SIG-M5 treated with dmso at 0.1 percent for 504 hours (cell line): ENCODE results near the gene KRTAP10-5.
"Not testable (repeated sequence)": the region's sequence is repeated elsewhere in the genome, so short reads cannot be mapped to it uniquely, and the experiment has no call there.

Source experiments
- DNase-seq: peaks from one replicate; lab custom pipeline; 2025; ENCODE audit not compliant: unreplicated experiment; lab: John Stamatoyannopoulos, UW

Gene KRTAP10-5

GRCh38 chr21:44571844-44572782 is 8.3 kb downstream of the KRTAP10-5 start:
- no peak for DNase-seq

GRCh38 chr21:44571296-44571695 is 9.1 kb downstream of the KRTAP10-5 start:
- no peak for DNase-seq

GRCh38 chr21:44569861-44570517 is 10.4 kb downstream of the KRTAP10-5 start:
- DNase-seq: no peak

DNA sequence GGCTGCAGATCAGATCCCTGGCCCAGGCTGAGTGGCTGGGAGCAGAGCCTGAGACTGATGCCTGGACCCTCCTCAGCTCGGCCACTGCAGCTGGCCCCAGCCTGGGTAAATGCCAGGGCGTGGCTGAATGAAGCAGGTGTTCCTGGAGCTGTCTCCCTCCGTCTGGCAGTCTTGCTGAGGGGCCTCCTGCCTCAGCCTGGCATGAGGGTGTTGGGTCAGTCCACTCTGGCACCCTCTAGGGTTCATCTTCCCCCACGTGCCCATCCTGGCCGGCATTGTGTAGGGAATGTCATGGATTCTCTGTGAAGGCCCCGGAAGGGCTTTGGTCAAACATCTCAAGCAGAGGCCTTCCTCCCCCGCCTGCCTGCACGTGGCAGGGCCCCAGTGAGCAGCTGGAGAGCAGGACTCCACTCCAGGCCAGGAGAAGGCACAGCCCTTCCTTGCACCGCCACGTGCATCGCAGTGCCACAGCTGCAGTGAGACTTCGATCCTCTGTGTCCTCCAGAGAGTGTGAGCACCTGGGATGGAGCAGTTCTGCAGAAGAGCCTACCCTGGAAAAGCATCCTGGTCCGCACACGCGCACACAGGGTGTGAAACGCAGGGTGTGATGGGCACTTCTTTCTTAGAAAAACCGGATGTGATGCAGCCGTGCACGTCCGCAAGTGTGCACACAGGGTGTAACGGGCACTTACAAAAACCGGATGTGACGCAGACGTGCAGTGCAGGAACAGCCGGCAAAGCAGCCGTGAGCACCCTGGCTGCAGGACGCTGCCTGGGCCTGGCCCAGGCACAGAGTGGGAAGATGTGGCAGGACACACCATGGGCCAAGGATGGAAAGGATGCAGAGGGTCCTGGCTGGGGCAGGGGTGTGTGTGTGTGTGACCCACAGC is 11.5 kb downstream of the KRTAP10-5 start:
- no peak for DNase-seq

DNA sequence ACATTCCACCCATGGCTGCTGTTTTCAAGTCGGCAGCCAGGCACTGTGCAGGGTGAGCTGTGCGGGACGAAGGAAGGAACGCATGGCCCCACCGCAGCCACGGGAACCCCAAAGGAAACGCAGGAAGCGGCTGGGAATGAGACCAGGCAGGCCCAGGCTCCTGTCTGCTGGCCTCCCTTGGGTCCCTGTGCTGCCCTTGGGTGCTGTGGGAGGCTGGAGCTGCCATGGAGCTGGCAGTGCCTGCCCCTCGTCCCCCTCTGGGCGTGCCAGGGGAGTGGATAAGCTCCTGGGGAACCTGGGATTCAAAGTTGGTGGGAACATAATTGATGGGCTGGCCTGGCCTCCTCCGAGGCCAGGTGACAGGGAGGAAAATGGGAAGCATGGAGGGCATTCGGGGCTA is 12.1 kb downstream of the KRTAP10-5 start:
- no peak for DNase-seq

DNA sequence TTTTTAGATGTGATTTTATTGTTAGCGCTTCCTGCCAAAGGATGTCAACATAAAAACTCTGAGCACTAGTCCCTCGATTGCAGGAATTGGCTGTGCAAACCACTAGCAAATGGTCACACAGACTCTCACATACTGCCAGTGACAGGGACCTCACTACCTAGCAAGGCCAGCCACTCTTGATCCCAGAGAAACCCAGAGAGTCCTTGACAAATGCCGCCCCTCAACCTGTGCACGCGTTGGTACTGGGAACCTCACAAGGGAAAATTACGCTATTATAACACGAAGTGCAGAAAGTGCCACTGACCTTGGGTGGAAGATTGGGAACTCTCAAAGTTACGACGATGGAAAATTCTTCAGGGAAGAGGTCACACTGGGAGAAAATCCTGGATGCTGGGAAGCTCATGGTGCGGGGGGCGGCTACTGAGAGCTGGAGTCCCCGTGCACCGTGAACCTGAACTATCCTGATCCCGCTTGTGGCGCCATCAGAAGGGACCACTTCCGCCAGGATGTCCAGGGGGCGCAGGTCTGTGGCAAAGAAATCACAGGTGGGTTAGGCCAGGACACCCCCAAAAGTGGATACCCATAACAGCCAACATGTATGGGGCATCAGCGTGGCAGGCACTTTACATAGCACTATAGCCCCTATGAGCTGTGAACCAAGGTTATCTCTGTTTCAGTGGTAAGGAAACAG is 12.8 kb downstream of the KRTAP10-5 start:
- no peak for DNase-seq

DNA sequence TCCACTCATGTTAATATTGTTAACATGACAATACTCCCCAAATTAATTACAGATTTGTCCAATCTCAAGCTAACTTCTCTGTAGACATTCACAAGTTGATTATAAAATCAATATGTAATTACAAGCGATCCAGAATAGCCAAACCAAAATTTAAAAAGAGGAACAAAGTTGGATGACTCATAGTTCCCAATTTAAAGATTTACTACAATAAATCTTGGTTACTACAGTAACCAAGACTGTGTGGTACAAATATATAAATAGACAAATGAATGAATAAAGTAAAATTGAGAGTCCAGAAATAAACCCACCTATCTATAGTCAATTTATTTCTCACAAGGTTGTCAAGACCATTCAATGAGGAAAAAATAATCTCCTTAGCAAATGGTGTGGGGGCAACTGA is 14.0 kb downstream of the KRTAP10-5 start:
- DNase-seq: peak; percentile 62

DNA sequence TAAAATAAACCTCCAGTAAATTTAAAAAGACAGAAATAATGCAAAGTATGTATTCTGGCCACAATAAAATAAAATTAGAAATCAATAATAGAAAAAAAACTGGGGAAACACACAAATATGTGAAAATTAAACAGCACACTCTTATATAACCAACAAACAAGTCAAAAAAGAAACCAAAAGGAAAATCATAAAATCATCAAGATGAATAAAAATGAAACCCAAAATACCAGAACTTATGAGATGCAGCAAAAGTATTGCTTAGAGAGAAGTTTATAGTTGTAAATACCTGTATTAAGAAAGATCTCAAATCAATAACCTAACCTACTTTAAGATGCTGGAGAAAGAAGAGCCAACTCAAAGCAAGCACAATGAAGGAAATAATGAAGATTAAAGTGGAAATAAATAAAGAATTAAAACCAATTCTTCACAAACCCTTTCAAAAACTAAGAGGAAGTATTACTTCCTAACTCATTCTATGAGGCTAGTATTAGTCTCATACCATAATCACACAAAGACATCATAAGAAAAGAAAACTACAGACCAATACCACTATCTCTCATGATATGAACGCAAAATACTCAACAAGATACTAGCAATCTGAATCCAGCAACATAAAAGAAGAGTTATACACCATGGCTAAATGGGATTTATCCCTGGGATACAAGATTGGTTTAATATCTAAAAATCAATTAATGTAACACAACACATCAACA is 15.4 kb downstream of the KRTAP10-5 start:
- no peak for DNase-seq

DNA sequence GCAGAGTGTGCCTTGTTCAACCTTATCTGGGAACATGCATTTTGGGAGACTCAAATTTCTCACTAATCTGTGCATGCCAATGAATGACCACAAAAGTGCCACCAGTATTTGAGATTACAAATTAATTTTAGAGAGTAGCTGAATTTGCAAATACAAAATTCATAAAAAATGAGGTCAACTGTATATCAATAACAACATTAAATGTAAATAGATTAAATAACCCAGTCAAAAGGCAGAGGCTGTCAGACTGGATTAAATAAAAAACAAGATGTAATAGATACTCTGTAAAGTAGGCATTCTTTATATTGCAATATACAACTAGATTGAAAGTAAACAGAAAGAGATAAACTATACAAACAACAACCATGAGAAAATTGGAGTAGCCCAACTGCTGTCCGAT is 16.3 kb downstream of the KRTAP10-5 start:
- no peak for DNase-seq

DNA sequence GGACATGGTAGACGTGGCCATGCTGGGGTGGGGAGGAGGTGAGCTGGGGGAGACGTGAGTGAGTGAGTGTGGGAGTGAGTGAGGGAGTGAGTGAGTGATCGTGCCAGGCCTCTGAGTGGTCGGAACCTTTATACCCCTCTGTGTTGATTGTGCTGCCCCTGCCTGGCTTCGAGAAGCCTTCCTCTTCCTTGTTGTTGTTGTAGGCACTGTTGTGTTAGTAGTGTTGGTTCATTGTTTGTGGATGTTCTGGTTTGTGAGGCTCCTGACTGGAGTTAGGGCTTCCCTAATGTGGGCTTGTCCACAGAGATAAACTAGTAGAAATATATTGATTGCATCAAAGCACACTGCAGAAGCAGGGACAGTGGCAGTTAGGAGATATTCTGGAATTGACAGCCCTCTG is 21.7 kb downstream of the KRTAP10-5 start, which contains the start of gene KRTAP10-3:
KRTAP10-3 (minus strand) TSS at position 101 of the 400 bp plus-strand sequence; CDS start at position 21, 80 bp downstream.
- DNase-seq: no peak

DNA sequence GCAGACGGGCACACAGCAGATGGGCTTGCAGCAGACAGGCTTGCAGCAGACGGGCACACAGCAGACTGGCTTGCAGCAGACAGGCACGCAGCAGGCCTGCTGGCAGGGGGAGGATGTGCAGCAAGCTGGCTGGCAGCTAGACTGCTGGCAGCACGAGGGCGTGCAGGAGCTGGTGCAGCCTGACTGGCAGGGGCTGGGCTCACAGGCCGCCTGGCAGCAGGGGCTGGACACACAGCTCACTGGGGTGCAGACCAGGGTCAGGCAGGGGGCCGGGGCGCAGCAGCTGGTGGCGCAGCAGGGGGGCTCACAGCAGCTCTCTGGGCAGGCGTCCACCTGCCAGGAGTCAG is 22.1 kb downstream of the KRTAP10-5 start:
- DNase-seq: not testable (repeated sequence)

DNA sequence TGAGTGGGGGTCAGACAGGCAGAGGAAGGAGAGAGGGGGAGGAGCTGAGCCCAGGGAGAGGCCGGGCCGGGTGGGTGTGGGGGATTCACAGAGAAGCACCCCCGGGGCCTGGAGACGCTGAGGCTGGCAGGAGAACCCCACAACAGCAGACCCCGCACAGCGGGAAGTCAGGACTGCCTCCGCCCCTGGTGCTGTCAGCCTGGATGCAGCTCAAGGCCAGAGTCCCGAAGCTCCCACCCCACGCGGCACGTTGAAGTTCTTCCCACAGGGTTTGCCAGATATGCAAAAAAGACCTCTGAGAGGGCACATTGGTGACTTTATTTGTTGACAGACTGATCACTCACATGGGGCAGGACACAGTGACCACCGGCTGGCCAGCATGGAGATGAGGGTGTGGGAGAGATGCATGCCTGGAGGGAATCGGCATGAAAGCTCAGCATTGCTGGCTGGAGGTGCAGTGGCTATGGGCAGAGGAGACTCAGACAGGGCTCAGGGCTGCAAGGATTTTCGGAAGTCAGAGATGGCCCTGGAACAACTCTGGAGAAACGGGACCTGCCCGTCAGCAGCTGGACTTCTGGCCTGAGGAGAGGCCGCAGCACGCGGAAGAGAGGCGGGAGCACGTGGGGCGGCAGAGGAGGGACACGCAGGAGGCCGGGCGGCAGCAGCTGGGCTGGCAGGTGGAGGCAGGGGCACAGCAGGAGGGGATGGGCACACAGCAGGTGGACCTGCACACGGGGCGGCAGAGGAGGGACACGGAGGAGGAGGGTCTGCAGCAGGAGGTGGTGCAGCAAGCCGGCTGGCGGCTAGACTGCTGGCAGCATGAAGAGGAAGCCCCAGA is 22.7 kb downstream of the KRTAP10-5 start:
- no peak for DNase-seq

GRCh38 chr21:44556879-44557278 is 23.5 kb downstream of the KRTAP10-5 start:
- DNase-seq: no peak

DNA sequence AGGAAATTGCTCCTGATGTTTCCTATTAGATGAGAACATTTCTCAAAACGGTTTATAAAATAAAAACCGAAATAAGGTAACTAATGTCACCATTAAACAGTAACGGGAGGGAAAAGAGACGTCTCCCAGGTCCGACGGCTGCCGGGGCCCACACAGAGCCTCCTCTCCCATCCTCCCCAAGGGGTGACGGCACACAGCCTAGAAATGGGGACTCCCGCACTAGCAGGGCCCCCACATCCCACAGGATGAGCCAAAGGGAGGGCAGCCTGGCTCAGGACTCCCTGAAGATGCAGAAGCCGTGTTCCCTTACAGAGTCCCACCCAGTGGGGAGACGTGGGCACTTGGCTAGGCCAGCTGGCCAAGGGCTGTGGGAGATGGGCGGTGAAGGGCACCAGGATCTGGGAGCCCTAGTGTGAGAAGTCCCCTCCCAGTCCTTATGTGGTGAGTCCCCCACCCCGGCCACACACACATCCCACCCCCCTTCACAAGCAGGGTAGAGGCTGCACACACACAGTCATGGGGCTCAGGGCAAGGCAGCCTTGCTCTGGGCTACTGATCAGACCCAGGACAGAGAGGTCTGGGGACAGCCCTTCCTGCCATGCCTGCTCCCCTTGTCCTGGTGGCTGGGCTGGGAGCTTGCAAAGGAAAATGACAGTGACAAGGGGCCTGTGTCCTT is 25.1 kb downstream of the KRTAP10-5 start:
- no peak for DNase-seq

DNA sequence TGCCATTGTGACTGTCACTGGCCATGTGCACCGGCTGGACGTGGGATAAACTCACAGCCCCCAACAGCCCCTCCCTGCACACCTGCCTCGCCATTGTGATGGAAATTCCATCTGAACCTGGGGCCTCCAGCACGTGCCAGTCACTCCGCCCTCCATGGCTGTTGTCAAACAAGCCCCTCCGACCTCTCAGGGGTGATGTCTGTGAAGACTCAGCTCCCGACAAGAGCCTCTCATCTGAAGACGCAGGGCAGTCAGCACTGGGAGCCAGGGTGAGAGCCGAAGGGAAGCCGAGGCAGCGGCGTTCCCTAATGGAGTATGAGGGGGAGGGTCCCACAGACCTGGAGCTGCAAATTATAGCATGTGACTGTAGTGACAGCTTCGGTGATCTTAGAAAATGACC is 27.7 kb downstream of the KRTAP10-5 start:
- no peak for DNase-seq

GRCh38 chr21:44552136-44552535 is 28.3 kb downstream of the KRTAP10-5 start:
- DNase-seq: no peak

GRCh38 chr21:44551340-44551961 is 29.0 kb downstream of the KRTAP10-5 start, which contains the start of gene KRTAP10-2:
Gene KRTAP10-2, minus strand, starts transcription at chr21:44551505. Its CDS starts 47 bp downstream, at chr21:44551458.
- no peak for DNase-seq

DNA sequence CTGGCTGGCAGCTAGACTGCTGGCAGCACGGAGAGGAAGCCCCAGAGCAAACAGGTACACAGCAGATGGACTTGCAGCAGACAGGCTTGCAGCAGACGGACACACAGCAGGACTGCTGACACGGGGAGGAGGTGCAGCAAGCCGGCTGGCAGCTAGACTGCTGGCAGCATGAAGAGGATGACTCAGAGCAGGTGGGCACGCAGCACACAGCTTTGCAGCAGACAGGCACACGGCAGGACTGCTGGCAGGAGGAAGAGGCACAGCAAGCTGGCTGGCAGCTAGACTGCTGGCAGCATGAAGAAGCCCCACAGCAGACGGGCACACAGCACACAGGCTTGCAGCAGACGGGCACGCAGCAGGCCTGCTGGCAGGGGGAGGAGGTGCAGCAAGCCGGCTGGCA is 29.6 kb downstream of the KRTAP10-5 start:
- no peak for DNase-seq
